ENCODE data around the gene PGM3. TPM values are rescaled to one million over a fixed set of nuclear protein-coding genes. Genes with fewer than 3 reads are reported as not detected.

The PGM3 gene
- total RNA-seq, 4 donors from 2014 or later = 16.0 to 30.0 (median 26.1) TPM

GRCh38 chr6:83167726-83168278 is 25.3 kb downstream of the PGM3 start:
- Histone ChIP-seq H3K36me3 (peaks cover 0 to 98% (median 3%) of the 10 kb centered on the region in 3 donors), H3K4me1 (no peaks in the 10 kb centered on the region), H3K27me3 (no peaks in the 10 kb centered on the region), H3K9me3 (no peaks in the 10 kb centered on the region), H3K27ac (no peak overlapping the region), H3K4me3 (no peak overlapping the region)
- DNase-seq = no peak
- TF ChIP-seq POLR2A (IDR thresholded peaks at IDR 0.05) (no peak), CTCF (IDR thresholded peaks at IDR 0.05) (no peak)

- Histone ChIP-seq H3K36me3 (peaks cover 0 to 84% (median 2%) of the 10 kb centered on the region in 3 donors), H3K27me3 (no peaks in the 10 kb centered on the region), H3K9me3 (no peaks in the 10 kb centered on the region), H3K4me1 (no peaks in the 10 kb centered on the region), H3K4me3 (no peak overlapping the region), H3K27ac (no peak overlapping the region)
- TF ChIP-seq CTCF (IDR thresholded peaks at IDR 0.05) (no peak), POLR2A (IDR thresholded peaks at IDR 0.05) (no peak)
- no peak for DNase-seq
Observed at GRCh38 chr6:83160167-83160566, 32.9 kb downstream of the PGM3 start.

- no peak overlapping the region for H3K27ac ChIP-seq
- peaks cover 0 to 67% (median 0%) of the 10 kb centered on the region in 3 donors for H3K36me3 ChIP-seq
- TF ChIP-seq POLR2A (IDR thresholded peaks at IDR 0.05) (no peak), CTCF (IDR thresholded peaks at IDR 0.05) (no peak)
- H3K9me3 ChIP-seq = no peaks in the 10 kb centered on the region
- no peak for DNase-seq
- H3K4me3 ChIP-seq = no peak overlapping the region
- H3K27me3 ChIP-seq = no peaks in the 10 kb centered on the region
- peaks cover 0 to 5% (median 0%) of the 10 kb centered on the region in 4 donors for H3K4me1 ChIP-seq
Observed at GRCh38 chr6:83155794-83156193, 37.3 kb downstream of the PGM3 start.

- H3K4me3 ChIP-seq = no peak overlapping the region
- no peaks in the 10 kb centered on the region for H3K27me3 ChIP-seq
Observed at GRCh38 chr6:83153883-83154521, 39.1 kb downstream of the PGM3 start.

GRCh38 chr6:83152913-83153312 is 40.2 kb downstream of the PGM3 start:
- DNase-seq = no peak
- TF ChIP-seq POLR2A (IDR thresholded peaks at IDR 0.05) (no peak), CTCF (IDR thresholded peaks at IDR 0.05) (no peak)
- Histone ChIP-seq H3K9me3 (no peaks in the 10 kb centered on the region), H3K27me3 (no peaks in the 10 kb centered on the region), H3K4me3 (no peak overlapping the region), H3K36me3 (peaks cover 0 to 42% (median 0%) of the 10 kb centered on the region in 3 donors), H3K27ac (no peak overlapping the region), H3K4me1 (peaks cover 0 to 5% (median 0%) of the 10 kb centered on the region in 4 donors)

More at GRCh38 chr6:83153883-83154521, 39.1 kb downstream of the PGM3 start:
- H3K9me3 ChIP-seq = no peaks in the 10 kb centered on the region
- DNase-seq = no peak
- TF ChIP-seq CTCF (IDR thresholded peaks at IDR 0.05) = no peak
- no peak for TF ChIP-seq POLR2A (IDR thresholded peaks at IDR 0.05)
- H3K4me1 ChIP-seq = peaks cover 0 to 5% (median 0%) of the 10 kb centered on the region in 4 donors
- no peak overlapping the region for H3K27ac ChIP-seq
- peaks cover 0 to 53% (median 0%) of the 10 kb centered on the region in 3 donors for H3K36me3 ChIP-seq

All from Peyer's patch (tissue), 4 donors.